Hematopoietic multipotent progenitor cell (in vitro differentiated cells): Measurements from ENCODE around the gene CARD11. TPM values are rescaled to one million over a fixed set of nuclear protein-coding genes. Genes with fewer than 3 reads are reported as not detected.

Experiments used
- DNase-seq, 3 donors: peaks; one replicate each; pipeline ENCODE4 v3.0.0-alpha.2; 2011 to 2015; ENCODE audit warnings: low read depth in 2 of 3, low spot score in 2 of 3
- total RNA-seq: library from RNA; depleted of rRNA; stranded (reverse); fragments of >200 nt; gene quantifications from one replicate; pipeline ENCODE4 v1.2.3, GENCODE V29; 2012

Gene CARD11
- 15.1 TPM for total RNA-seq

DNA sequence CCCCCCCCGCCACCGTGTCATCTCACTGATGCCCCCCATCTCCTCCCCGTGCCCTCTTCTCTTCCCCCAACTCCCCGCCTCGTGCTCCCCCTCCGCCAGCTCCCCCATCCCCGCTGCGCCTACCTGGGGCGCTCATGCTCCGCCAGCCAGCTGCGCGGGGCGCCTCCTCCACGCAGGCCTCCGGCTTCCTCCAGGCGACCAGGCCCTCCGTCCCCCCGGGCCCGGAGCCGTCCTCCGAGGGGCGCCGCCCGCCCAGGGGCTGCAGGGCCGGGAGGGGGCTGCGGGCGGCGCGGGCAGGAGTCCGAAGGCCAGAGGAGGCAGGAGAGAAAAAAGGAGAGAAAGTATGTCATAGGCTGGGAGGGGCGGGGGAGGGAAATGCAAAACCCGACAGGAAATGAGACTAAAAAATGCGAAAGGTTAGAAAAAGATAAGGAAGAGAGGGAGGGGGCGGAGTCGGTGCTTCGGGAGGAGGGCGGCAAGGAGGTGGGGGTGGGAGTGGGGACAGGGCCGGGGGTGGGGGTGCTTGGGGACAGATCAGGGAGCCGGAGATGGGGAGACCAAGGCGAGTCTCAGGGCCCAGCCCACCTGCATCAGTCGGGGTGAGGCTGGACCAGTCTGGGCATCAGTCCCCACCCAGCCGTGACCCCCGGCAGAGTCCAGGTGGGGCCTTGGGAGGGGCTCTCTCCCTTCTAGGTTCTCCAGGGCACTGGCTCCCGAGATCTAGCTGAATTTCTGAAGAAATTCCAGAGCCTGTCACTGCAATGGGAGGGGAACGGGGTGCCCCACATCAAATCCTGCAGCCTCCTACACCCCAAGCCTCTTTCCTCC lies at the start of gene CARD11:
Gene CARD11, minus strand, starts transcription at position 324 of the 828 bp plus-strand sequence. CDS start 85,361 bp downstream, outside the sequence.
- peak in 2 of 3 donors; percentile 63 to 76 for DNase-seq

GRCh38 chr7:3092468-3092867 lies 48.8 kb upstream of the CARD11 start:
- peak; percentile 42 to 82 (median 80) for DNase-seq

DNA sequence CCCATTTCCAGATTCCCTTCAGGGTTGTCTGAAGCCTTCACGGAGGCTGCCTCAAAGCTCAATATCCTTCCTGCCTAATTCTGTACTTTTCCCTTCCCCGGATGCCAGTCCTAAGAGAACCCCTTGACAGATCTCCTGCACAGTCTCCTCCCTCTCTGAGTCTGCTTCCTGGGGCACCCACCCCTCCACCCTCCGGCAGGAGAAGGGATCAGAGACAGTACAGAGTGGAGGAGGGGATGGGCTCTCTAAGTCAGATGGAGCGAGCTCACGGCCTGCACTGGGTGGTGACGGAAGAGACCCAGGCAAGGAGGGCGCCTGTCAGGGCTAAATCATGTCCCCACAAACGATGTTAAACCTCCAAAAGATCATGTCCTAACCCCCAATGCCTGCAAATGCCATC lies 48.0 kb upstream of the CARD11 start:
- DNase-seq: no peak

DNA sequence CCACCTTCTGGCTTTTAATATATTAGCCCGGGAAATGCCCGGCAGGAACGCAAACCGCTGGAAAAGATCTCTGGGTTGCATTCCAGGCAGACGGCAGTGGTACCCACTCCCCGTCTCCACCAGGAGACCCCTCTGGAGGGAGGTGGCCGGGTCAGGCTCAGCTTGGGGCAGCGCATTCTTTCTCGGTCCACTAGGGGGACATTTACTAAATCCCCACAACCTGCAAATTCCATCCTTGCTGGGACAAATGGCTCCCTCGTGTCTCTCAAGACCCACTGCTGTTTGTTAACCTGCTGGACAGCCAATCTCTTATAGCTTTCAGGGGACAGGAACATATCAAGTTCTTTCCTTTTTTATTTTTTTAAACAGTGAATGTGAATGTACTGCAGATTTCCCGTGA lies 45.8 kb upstream of the CARD11 start:
- peak in 2 of 3 donors; percentile 43 to 50 for DNase-seq

- DNase-seq: no peak
These were observed 43.6 kb upstream of the CARD11 start for GRCh38 chr7:3087243-3087755.

DNA sequence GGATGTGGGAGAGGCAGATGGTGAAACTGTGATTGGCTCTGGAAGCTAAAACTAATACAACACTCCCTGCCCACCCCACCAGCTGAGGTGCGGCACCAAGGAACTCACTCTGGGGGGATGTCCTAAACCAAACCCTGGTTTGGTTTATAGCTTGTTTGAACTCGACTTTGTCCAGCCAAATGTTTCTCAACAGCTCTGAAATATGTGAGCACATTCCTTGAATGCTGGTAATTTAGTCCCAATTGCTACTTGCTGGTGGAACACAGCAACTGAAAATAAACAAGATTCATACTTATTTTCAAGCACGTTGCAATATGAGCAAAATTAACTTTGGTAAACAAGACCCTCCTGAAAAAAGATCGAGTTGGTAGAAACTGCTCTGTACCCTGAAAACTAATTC lies 39.7 kb upstream of the CARD11 start:
- no peak for DNase-seq

DNA sequence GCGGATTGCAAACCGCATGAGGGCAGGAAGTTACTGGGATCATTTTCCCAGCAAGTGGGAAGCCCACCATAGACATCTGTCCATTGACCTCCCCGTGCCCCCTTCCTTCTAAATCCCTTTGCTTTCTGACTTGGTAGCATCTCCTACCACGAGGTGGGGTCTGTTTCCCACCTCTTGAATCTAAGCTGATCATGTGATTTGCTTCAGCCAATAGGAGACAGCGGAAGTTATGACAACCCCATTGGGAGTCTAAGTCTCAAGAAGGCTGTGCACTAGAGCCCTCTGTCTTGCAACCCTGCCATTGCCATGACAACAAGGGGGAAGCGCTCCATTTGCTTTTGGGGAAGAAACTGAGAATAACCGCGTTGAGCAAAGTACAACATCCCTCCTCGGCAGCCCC lies 39.2 kb upstream of the CARD11 start:
- no peak for DNase-seq

GRCh38 chr7:3082386-3082785 lies 38.7 kb upstream of the CARD11 start:
- DNase-seq: no peak

GRCh38 chr7:3080106-3080505 lies 36.4 kb upstream of the CARD11 start:
- DNase-seq: no peak

GRCh38 chr7:3078514-3078913 lies 34.8 kb upstream of the CARD11 start:
- DNase-seq: no peak

DNA sequence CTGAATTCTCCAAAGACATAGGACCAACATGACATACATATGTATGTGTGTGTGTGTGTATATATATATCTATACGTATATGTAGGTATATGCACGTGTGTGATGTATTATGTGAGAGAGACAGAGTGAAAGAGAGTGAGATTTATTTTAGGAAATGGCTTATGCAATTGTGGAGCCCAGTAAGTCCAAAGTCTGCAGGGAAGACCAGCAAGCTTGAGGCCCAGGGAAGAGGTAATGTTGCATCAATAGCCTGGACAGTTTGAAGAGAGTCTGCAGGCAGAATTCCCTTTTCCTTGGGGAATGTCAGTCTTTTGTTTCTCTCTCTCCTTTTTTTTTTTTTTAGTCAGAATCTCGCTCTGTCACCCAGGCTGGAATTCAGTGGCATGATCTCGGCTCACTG lies 33.0 kb upstream of the CARD11 start:
- DNase-seq: no peak

DNA sequence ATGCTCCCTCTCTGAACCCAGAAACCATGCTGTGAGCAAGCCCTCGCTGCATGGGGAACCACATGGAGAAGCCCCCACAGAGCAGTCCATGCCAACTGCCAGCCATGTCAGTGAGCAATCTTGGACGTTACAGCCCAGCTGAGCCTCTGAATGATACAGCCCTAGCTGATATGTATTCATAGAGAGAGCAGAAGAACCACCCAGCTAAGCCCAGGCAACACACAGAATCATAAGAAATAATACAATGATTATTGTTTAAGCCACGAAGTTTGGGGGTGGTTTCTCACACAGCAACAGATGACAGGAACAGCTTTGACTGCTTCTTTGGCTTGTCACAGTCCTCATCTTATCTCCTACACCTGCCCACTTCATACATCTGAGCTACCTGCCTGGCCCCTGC lies 32.5 kb upstream of the CARD11 start:
- DNase-seq: no peak

- no peak for DNase-seq
These were observed 31.8 kb upstream of the CARD11 start for GRCh38 chr7:3075441-3075840.

DNA sequence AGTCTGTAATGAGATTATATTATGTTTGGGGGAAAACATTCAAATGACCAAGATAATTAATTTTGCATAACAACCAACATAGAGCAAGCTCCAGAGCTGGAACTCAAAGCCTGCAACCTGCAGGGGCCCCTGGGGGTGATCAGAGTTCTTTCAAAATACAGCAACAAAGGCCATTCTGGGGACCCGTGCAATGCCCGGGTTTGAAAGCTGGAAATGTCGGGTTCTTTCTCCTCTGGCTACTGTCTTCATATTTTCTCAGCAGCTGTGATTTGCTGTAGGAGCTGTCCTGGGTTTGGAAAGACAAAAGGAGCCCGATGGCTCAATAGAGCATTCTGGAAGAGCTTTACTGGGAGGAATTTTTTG lies 30.8 kb upstream of the CARD11 start:
- no peak for DNase-seq

DNA sequence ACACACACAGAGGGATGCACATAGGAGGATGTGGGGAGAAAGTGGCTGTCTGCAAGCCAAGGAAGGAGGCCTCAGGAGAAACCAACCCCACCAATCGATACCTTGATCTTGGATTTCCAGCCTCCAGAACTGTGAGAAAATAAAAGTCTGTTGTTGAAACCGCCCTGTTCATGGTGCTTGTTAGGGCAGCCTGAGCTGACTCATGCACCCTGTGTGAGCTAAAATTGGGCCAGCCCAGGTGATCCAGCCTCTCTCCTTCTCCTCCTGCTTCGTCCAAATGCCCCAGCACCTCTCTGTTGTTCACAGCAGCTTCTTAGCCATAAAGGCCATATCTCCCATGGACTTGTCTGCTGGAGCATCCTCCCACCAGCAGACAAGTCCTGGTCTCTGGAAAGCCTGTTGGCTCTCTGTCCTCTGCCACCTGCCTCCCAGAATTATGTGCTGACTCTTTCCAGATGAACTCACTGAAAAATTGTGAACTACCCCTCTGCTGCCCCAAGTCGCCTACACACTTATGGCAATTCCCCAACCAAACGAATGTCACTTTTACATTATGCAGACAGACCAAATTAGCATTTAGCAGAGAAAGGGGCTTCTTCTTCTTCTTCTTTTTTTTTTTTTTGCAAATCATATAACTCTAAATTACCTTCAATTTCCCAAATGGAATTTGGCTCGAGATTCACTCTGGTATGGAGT lies 30.2 kb upstream of the CARD11 start:
- DNase-seq: no peak

- DNase-seq: no peak
These were observed 27.2 kb upstream of the CARD11 start for GRCh38 chr7:3070908-3071307.

- DNase-seq: no peak
These were observed 26.2 kb upstream of the CARD11 start for GRCh38 chr7:3069771-3070449.

GRCh38 chr7:3068530-3068929 lies 24.9 kb upstream of the CARD11 start:
- peak in 2 of 3 donors; percentile 51 to 90 for DNase-seq

GRCh38 chr7:3067606-3068380 lies 24.1 kb upstream of the CARD11 start:
- no peak for DNase-seq

GRCh38 chr7:3067193-3067592 lies 23.5 kb upstream of the CARD11 start:
- no peak for DNase-seq

DNA sequence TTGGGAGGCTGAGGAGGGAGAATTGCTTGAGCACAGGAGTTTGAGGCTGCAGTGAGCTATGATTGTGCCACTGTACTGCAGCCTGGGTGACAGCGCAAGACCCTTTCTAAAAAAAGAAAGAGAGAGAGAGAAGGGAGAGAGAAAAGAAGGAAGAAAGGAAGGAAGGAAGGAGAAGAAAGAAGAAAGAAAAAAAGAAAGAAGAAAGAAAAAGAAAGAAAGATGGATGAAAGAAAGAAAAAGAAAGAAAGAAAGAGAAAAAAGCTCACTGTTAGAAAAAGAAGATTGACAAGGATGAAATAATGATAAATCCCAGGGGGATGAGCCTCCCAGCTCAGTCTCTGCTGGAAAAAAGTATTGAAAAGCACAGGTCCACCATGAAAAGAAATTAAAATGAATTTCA lies 22.8 kb upstream of the CARD11 start:
- no peak for DNase-seq
